PC-3 (cell line): Measurements from ENCODE around the gene CCL18. TPM values are rescaled to one million over a fixed set of nuclear protein-coding genes. Genes with fewer than 3 reads are reported as not detected.

Source experiments
- ATAC-seq: fragments of 200-7000 bp; cut with Tn5 transposase; 2 replicates; pipeline ENCODE4 v1.9.1; 2020; ENCODE audit warnings: mild to moderate bottlenecking, moderate library complexity
- BruUV-seq: library from RNA; stranded (reverse); fragments of 400-500 nt; replicated peaks from 2 replicates; lab custom pipeline; 2021; lab: Mats Ljungman, UMichigan
- CTCF ChIA-PET: fragments of 300-600 bp; sonication (Branson Sonifier 250); formaldehyde crosslinking; loops from one replicate; lab custom pipeline; 2022; ENCODE audit warnings: antibody characterized with exemption; lab: Charles Lee
- POLR2A ChIA-PET: fragments of 300-600 bp; sonication (Branson Sonifier 250); formaldehyde crosslinking; loops from one replicate; lab custom pipeline; 2022; ENCODE audit warnings: antibody characterized with exemption; ENCODE audit not compliant: unreplicated experiment; lab: Charles Lee
- DNase-seq: peaks from one replicate; pipeline ENCODE4 v3.0.0-alpha.2; 2015
- H2AFZ ChIP-seq: fragments of 300-600 bp; sonication (generic); 2 replicates; pipeline ENCODE4 v1.6.0; 2016; ENCODE audit warnings: antibody characterized with exemption, low read length
- H3F3A ChIP-seq: fragments of 300-600 bp; sonication (generic); one replicate; pipeline ENCODE4 v1.6.0; 2017; ENCODE audit warnings: antibody characterized with exemption, low read length, control low read depth, mild to moderate bottlenecking; ENCODE audit not compliant: unreplicated experiment
- H3K27ac ChIP-seq: fragments of 300-600 bp; sonication (generic); 2 replicates; pipeline ENCODE4 v1.5.1; 2016; ENCODE audit warnings: mild to moderate bottlenecking, low read length
- H3K27me3 ChIP-seq: fragments of 300-600 bp; sonication (generic); 2 replicates; pipeline ENCODE4 v1.6.1; 2016; ENCODE audit warnings: low read length, mixed read lengths
- H3K36me3 ChIP-seq: fragments of 300-600 bp; sonication (generic); 2 replicates; pipeline ENCODE4 v1.6.1; 2016; ENCODE audit warnings: low read depth, mixed run types, low read length, mixed read lengths
- H3K4me1 ChIP-seq: fragments of 300-600 bp; sonication (generic); 2 replicates; pipeline ENCODE4 v1.5.1; 2016; ENCODE audit warnings: low read length; ENCODE audit not compliant: insufficient read depth
- H3K4me2 ChIP-seq: fragments of 300-600 bp; sonication (generic); 2 replicates; pipeline ENCODE4 v1.6.0; 2016; ENCODE audit warnings: low read length
- H3K4me3 ChIP-seq: fragments of 300-600 bp; sonication (generic); 2 replicates; pipeline ENCODE4 v1.5.1; 2016; ENCODE audit warnings: mild to moderate bottlenecking, low read length, mixed read lengths
- H3K79me2 ChIP-seq: fragments of 300-600 bp; sonication (generic); 2 replicates; pipeline ENCODE4 v1.6.1; 2017; ENCODE audit warnings: low read length, mixed read lengths
- H3K9ac ChIP-seq: fragments of 300-600 bp; sonication (generic); 2 replicates; pipeline ENCODE4 v1.6.0; 2016; ENCODE audit warnings: mild to moderate bottlenecking, low read length
- H3K9me2 ChIP-seq: fragments of 300-600 bp; sonication (generic); replicated peaks from 2 replicates; pipeline ENCODE4 v1.6.1; 2016; ENCODE audit warnings: mixed run types, low read length, mixed read lengths
- H3K9me3 ChIP-seq: fragments of 300-600 bp; sonication (generic); 2 replicates; pipeline ENCODE4 v1.6.1; 2016; ENCODE audit warnings: low read length, mixed read lengths
- H4K20me1 ChIP-seq: fragments of 300-600 bp; sonication (generic); 2 replicates; pipeline ENCODE4 v1.6.1; 2016; ENCODE audit warnings: low read length, mixed read lengths
- CTCF ChIP-seq: fragments of 300-600 bp; sonication (generic); conservative IDR thresholded peaks from 2 replicates; pipeline ENCODE4 v1.5.1; 2017; ENCODE audit warnings: antibody characterized with exemption, low read depth, mild to moderate bottlenecking, low read length
- EZH2 ChIP-seq: fragments of 300-600 bp; sonication (generic); IDR thresholded peaks from one replicate; pipeline ENCODE4 v1.6.1; 2017; ENCODE audit warnings: antibody characterized with exemption, mild to moderate bottlenecking, low read length; ENCODE audit not compliant: unreplicated experiment
- EZH2phosphoT487 ChIP-seq: fragments of 300-600 bp; sonication (generic); IDR thresholded peaks from 2 replicates; pipeline ENCODE4 v1.6.1; 2018; ENCODE audit warnings: mild to moderate bottlenecking, antibody characterized with exemption, low read length, borderline replicate concordance
- intact Hi-C: fragments of 100-400 bp; cut with micrococcal nuclease; formaldehyde crosslinking; loops from 2 replicates; pipeline ENCODE4 v1.9.0; 2023
- total RNA-seq: library from RNA; depleted of rRNA; stranded (reverse); fragments of >200 nt; gene quantifications from 2 replicates; pipeline ENCODE4 v1.2.3, GENCODE V29; 2014

CCL18 gene
- total RNA-seq, 1 experiment from 2014 or later = not detected

- H3K4me2 ChIP-seq = no peak overlapping the region
- no peaks in the 10 kb centered on the region for H3F3A ChIP-seq
- H3K79me2 ChIP-seq = no peaks in the 10 kb centered on the region
- no peaks in the 10 kb centered on the region for H3K36me3 ChIP-seq
- H3K9me3 ChIP-seq = no peaks in the 10 kb centered on the region
- no peaks in the 10 kb centered on the region for H3K9me2 ChIP-seq
- no peak overlapping the region for H3K9ac ChIP-seq
- no peak overlapping the region for H3K27ac ChIP-seq
- POLR2A ChIA-PET = no interaction called here
- H2AFZ ChIP-seq = no peak overlapping the region
- CTCF ChIA-PET = no interaction called here
- H4K20me1 ChIP-seq = no peaks in the 10 kb centered on the region
- H3K4me1 ChIP-seq = no peaks in the 10 kb centered on the region
- H3K27me3 ChIP-seq = no peaks in the 10 kb centered on the region
- intact Hi-C loops = no loop called here
- no peak overlapping the region for H3K4me3 ChIP-seq
- no peak for ATAC-seq
- TF ChIP-seq EZH2phosphoT487 (no peak), CTCF (no peak), EZH2 (no peak)
- no peak for DNase-seq
- no TSS peak for BruUV-seq
Measured at GRCh38 chr17:36049643-36050042, 14.4 kb upstream of the CCL18 start.

GRCh38 chr17:36055171-36055570, 8.9 kb upstream of the CCL18 start:
- intact Hi-C loops = no loop called here
- H3K79me2 ChIP-seq = no peaks in the 10 kb centered on the region
- no peak overlapping the region for H3K27ac ChIP-seq
- ChIA-PET POLR2A (no interaction called here), CTCF (no interaction called here)
- no peaks in the 10 kb centered on the region for H3K9me2 ChIP-seq
- H3K27me3 ChIP-seq = peaks cover 9% of the 10 kb centered on the region; the same call in 1 of the 2 replicates
- no TSS peak for BruUV-seq
- H3K9me3 ChIP-seq = no peaks in the 10 kb centered on the region
- no peak for ATAC-seq
- no peak for DNase-seq
- H4K20me1 ChIP-seq = no peaks in the 10 kb centered on the region
- H3K36me3 ChIP-seq = no peaks in the 10 kb centered on the region
- no peak overlapping the region for H2AFZ ChIP-seq
- H3F3A ChIP-seq = no peaks in the 10 kb centered on the region
- TF ChIP-seq EZH2phosphoT487 (no peak), EZH2 (no peak), CTCF (no peak)
- no peak overlapping the region for H3K9ac ChIP-seq
- H3K4me1 ChIP-seq = no peaks in the 10 kb centered on the region
- H3K4me3 ChIP-seq = no peak overlapping the region
- no peak overlapping the region for H3K4me2 ChIP-seq

DNA sequence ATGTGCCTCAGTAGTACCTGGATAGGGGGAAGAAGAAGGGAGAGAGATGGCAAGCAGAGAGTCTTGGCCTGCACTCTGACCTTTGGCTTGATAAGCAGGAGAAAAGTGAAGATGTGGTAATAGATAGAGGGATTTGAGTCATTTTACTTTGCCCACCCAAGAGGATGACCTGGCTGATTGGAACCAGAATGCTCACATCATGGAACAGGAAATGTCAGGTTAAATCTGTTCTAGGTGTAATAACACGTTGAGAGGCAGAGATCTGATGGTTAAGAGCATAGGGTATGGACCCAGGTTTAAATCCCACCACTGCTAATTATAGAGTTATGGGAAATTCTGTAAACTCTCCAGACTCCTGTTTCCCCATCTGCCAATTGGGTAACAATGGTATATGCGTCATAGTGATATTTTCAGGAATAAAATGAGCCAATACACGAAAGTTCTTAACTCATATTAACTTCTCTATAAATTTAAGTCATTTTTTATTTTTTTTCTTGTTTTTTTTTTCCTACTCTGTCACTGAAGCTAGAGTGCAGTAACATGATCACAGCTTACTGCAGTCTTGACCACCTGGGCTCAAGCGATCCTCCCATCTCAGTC, 8.1 kb upstream of the CCL18 start:
- Histone ChIP-seq H3K4me1 (no peaks in the 10 kb centered on the region), H3K36me3 (no peaks in the 10 kb centered on the region), H3K27ac (no peak overlapping the region), H2AFZ (no peak overlapping the region), H3K9ac (no peak overlapping the region), H4K20me1 (no peaks in the 10 kb centered on the region), H3K4me3 (no peak overlapping the region), H3K9me2 (no peaks in the 10 kb centered on the region), H3K9me3 (no peaks in the 10 kb centered on the region), H3K4me2 (no peak overlapping the region), H3F3A (no peaks in the 10 kb centered on the region), H3K79me2 (no peaks in the 10 kb centered on the region), H3K27me3 (peaks cover 12% of the 10 kb centered on the region; the same call in 1 of the 2 replicates)
- ChIA-PET POLR2A (no interaction called here), CTCF (no interaction called here)
- ATAC-seq = no peak
- BruUV-seq = no TSS peak
- no peak for DNase-seq
- TF ChIP-seq EZH2phosphoT487 (no peak), EZH2 (no peak), CTCF (no peak)
- intact Hi-C loops = no loop called here
